GM12878 (cell line): ENCODE results near the gene TMEM150C.

Experiments
- BCLAF1 ChIP-seq: fragments of 450-650 bp; IDR thresholded peaks from 2 replicates; pipeline ENCODE4 v1.6.1; 2017; ENCODE audit warnings: antibody characterized with exemption, mild to moderate bottlenecking, moderate library complexity
- ESRRA ChIP-seq: IDR thresholded peaks from 2 replicates; pipeline ENCODE4 v1.6.1; 2012; ENCODE audit warnings: mild to moderate bottlenecking, low read length, improper control_type of control experiment
- TF ChIP-seq, protein P1 (sequence below), 3 experiments: IDR thresholded peaks in 2 of 3; conservative IDR thresholded peaks in 1 of 3; 2 replicates each; pipeline ENCODE4 v1.5.1; 2011; ENCODE audit warnings: low read depth in 3 of 3, low read length in 3 of 3, mild to moderate bottlenecking in 3 of 3, control low read depth in 2 of 3, moderate library complexity in 2 of 3, inconsistent platforms in 1 of 3, mixed read lengths in 1 of 3; ENCODE audit not compliant: control insufficient read depth in 2 of 3, insufficient read depth in 1 of 3; ENCODE audit errors: extremely low read depth in 1 of 3

- no peak for TF ChIP-seq ESRRA
- no peak for TF ChIP-seq BCLAF1
- TF ChIP-seq, protein P1, sequence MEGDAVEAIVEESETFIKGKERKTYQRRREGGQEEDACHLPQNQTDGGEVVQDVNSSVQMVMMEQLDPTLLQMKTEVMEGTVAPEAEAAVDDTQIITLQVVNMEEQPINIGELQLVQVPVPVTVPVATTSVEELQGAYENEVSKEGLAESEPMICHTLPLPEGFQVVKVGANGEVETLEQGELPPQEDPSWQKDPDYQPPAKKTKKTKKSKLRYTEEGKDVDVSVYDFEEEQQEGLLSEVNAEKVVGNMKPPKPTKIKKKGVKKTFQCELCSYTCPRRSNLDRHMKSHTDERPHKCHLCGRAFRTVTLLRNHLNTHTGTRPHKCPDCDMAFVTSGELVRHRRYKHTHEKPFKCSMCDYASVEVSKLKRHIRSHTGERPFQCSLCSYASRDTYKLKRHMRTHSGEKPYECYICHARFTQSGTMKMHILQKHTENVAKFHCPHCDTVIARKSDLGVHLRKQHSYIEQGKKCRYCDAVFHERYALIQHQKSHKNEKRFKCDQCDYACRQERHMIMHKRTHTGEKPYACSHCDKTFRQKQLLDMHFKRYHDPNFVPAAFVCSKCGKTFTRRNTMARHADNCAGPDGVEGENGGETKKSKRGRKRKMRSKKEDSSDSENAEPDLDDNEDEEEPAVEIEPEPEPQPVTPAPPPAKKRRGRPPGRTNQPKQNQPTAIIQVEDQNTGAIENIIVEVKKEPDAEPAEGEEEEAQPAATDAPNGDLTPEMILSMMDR (IDR thresholded peaks at IDR 0.05 in 2 of 3, conservative IDR thresholded peaks at IDR 0.05 in 1 of 3; ENCODE audit: control insufficient read depth in 2 of 3, extremely low read depth in 1 of 3, insufficient read depth in 1 of 3, low read depth in 3 of 3, low read length in 3 of 3), result no peak
Observed at GRCh38 chr4:82463221-82463620, 98.6 kb downstream of the TMEM150C start.
